ENCODE measurements around the gene SRGAP2B.
"Not testable (repeated sequence)": the region's sequence is repeated elsewhere in the genome, so short reads cannot be mapped to it uniquely, and the experiment has no call there.

The SRGAP2B gene

GRCh38 chr1:145082483-145083255 lies 12.5 kb downstream of the SRGAP2B start:
- not testable (repeated sequence) for DNase-seq

GRCh38 chr1:145080193-145080592 lies 14.9 kb downstream of the SRGAP2B start:
- DNase-seq, result not testable (repeated sequence)

GRCh38 chr1:145079737-145080136 lies 15.4 kb downstream of the SRGAP2B start:
- not testable (repeated sequence) for DNase-seq

GRCh38 chr1:145078787-145079370 lies 16.2 kb downstream of the SRGAP2B start:
- DNase-seq, result not testable (repeated sequence)

GRCh38 chr1:145077872-145078786 lies 17.0 kb downstream of the SRGAP2B start:
- DNase-seq, result not testable (repeated sequence)

GRCh38 chr1:145076877-145077276 lies 18.3 kb downstream of the SRGAP2B start:
- DNase-seq, result not testable (repeated sequence)

- DNase-seq, result not testable (repeated sequence)
Observed at GRCh38 chr1:145074021-145074559, 21.0 kb downstream of the SRGAP2B start.

- DNase-seq, result not testable (repeated sequence)
Observed at GRCh38 chr1:145071569-145071968, 23.6 kb downstream of the SRGAP2B start.

- not testable (repeated sequence) for DNase-seq
Observed at GRCh38 chr1:145066486-145066885, 28.6 kb downstream of the SRGAP2B start.

GRCh38 chr1:145065194-145065826 lies 29.8 kb downstream of the SRGAP2B start:
- DNase-seq, result not testable (repeated sequence)

GRCh38 chr1:145063941-145064648 lies 31.0 kb downstream of the SRGAP2B start:
- not testable (repeated sequence) for DNase-seq

GRCh38 chr1:145063285-145063684 lies 31.8 kb downstream of the SRGAP2B start:
- DNase-seq, result not testable (repeated sequence)

GRCh38 chr1:145058184-145058583 lies 36.9 kb downstream of the SRGAP2B start:
- DNase-seq, result not testable (repeated sequence)

- not testable (repeated sequence) for DNase-seq
Observed at GRCh38 chr1:145055217-145055760, 39.8 kb downstream of the SRGAP2B start.

GRCh38 chr1:145053428-145053827 lies 41.7 kb downstream of the SRGAP2B start:
- not testable (repeated sequence) for DNase-seq

GRCh38 chr1:145052019-145052776 lies 42.9 kb downstream of the SRGAP2B start:
- not testable (repeated sequence) for DNase-seq

- DNase-seq, result not testable (repeated sequence)
Observed at GRCh38 chr1:145048181-145048856, 46.8 kb downstream of the SRGAP2B start.

- DNase-seq, result not testable (repeated sequence)
Observed at GRCh38 chr1:145047553-145047952, 47.6 kb downstream of the SRGAP2B start.

GRCh38 chr1:145045571-145046273 lies 49.4 kb downstream of the SRGAP2B start:
- not testable (repeated sequence) for DNase-seq

Data from NCI-H82 (cell line).